ENCODE results near the gene ACY1.

- TF ChIP-seq REST (IDR thresholded peaks at IDR 0.05; ENCODE audit: low read depth, low read length) (no peak), EP300 (IDR thresholded peaks at IDR 0.05; ENCODE audit: borderline replicate concordance in 1 of 2, low read depth in 1 of 2, low read length in 1 of 2) (no peak), GATA2 (CRISPR knock-in tag; IDR thresholded peaks at IDR 0.05) (no peak), YY1 (IDR thresholded peaks at IDR 0.05; ENCODE audit: low read depth) (no peak), CHD2 (IDR thresholded peaks at IDR 0.05; ENCODE audit: low read length, partially characterized antibody) (no peak), CTCF (IDR thresholded peaks at IDR 0.05) (no peak), ZBTB33 (IDR thresholded peaks at IDR 0.05; ENCODE audit: borderline replicate concordance, low read depth) (no peak), SMC3 (IDR thresholded peaks at IDR 0.05; ENCODE audit: low read depth, low read length) (no peak), MAX (IDR thresholded peaks at IDR 0.05; ENCODE audit: low read depth) (no peak), MXI1 (IDR thresholded peaks at IDR 0.05; ENCODE audit: low read depth, low read length) (no peak), POLR2AphosphoS5 (IDR thresholded peaks at IDR 0.05; ENCODE audit: low read depth, low read length) (no peak)
Measured at GRCh38 chr3:52013802-52014598, 30.7 kb downstream of the ACY1 start.
